COLO829 (cell line): ENCODE measurements around the gene SMYD3.
"Not testable (repeated sequence)": the region's sequence is repeated elsewhere in the genome, so short reads cannot be mapped to it uniquely, and the experiment has no call there.

Experiments used
- DNase-seq: peaks from one replicate; pipeline ENCODE4 v3.0.0; 2012; ENCODE audit warnings: low spot score

Gene SMYD3

DNA sequence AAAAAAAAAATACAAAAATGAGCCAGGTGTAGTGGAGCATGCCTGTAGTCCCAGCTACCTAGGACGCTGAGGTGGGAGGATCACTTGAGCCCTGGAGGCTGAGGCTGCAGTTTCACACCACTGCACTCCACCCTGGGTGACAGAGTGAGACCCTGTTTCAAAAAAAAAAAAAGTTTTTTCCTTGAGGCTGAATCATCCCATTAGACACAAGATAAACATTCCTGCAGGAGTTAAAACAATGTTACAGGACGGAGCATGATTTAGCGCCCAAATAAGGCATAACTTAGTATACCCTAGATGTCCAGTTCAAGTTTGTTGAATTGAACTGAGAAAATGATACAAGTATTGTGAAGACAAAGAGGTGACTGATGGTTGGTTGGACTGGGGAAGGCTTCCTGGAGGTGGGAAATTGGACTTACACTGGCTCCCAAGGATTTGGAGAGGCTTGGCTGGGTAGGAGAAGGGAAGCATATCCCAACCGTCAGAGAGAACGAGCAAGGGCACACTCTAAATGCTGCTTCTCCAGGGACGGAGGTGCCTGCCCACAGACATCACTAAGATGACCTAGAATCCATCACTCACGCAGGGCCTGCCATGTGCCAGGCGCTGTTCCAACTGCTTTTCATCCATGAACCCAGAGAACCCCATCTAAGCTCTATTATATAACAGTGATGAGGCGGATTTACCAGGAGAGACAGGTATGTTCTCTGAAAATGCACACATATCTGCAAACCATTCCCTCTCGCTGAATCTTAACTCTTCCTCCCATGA lies 741.7 kb downstream of the SMYD3 start:
- DNase-seq, result no peak

DNA sequence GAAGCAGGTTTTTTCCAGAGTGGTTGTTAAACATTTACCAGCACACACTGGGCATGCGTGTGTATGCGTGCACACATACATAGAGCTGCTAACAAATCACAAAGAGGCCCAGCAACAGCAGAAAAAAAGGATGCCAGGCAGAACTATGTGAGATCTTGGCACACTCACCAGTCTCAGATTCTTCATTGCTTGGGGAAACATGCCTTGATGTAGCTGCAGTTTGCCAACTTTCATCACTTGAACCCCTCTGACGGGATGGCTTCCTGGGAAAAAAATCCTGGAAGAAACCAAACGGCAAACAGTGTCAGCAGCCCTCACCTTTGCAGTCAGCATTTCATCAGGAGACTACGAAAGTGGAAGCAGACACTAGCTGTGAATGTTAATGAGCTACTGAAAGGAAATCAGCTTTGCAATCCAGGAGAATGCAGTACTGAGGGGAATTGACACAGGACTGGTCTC lies 743.2 kb downstream of the SMYD3 start:
- DNase-seq, result no peak

DNA sequence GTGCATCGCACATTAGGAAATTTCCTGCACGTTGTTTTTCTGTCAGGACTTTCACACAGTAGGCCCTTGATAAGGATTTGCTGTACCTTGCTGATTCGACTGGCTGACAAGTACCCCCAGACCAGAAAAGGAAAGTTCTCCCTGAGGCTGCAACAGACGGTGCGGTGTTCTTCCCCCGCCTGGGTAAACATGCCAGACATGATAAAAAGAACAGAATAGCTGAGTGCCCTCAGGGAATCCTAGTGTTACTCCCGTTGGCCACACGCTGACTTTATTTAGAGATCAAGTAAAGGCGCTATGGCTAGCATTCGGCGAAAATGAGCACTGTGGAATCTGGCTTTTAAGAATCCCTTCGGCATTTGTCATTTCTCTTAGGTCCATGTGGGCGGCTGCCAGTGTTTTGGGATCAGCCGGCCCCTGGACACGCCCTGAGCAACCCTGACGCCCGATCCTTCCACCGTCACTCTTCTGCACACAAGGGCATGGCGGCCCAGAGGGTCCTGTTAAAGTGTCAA lies 744.6 kb downstream of the SMYD3 start:
- no peak for DNase-seq

DNA sequence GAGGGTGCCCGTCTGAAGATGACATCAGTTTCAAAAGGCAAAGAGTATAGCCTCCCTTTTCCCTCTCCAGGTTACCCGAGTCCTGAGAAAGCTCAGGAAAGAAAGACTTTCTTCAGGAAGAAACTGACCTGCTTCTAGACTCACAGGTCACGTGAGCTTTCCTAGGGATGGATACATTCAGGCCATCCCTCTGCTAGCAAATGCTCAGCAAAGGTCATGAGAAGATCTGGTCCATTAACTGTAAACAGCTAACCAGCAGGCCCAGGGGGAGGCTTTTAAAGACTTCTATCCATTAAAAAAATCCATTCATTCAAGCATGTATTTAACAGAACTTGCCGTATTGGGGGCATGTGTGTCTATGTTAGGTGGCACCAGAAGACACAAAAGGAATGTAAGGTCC lies 746.8 kb downstream of the SMYD3 start:
- DNase-seq, result no peak

DNA sequence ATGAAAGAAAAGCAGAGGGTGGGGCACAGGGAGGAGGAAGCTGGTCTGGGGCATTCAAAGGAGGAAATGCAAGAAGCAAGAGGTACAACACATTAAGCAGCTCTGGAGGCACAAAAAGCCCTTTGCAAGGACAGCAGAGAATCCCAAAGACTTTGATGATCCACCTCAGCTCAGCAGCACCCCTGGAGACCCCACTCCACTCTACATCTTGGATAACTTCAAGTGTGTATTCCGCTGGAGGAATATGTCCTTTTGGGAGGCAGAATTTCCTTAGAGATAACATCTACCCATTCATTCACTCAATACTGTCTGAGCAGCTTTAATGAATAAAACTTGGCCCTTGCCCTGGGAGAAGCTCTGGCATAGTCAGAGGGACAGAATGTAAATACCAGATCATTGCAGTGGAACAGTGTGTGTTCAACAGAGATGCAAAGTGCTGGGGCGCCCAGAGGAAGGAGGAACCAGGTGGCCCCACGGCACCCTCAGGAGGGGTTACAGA lies 752.6 kb downstream of the SMYD3 start:
- no peak for DNase-seq

DNA sequence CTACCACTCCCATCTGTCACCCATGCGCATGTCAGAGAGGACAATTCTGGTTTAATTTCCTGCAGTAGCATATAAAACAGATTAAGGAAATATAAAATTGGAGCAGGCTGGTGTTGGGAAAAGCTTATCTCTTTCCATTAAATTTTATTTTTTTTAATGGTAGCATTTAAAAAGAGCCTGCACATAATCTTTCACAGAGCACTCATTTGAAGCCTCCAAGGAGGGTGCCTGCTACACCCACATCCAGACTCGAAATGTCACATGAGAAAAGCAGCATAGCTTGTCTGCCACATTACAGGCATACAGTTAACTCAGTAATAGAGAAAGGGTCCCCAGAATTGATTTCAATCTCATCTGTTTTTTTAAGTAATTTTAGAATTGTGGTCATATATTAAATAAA lies 753.3 kb downstream of the SMYD3 start:
- DNase-seq, result no peak

DNA sequence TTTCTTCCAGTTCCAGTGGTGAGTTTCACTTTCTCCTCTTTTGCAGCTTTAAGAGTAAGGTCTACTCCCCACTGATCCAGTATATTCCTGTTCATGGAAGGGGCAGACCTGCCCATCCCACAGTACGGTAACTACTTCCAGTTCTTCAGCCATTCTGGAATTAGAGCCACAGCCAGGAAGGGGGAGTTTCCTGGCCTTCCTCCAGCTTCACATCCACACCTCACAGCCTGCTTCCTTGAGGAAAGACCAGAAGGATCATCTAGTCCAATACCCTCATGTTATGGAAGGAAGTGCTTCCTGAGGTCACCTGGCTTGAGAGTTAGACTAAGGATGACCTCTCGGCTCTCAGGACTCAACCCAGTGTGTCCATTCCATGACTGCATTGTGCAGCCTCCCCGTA lies 754.5 kb downstream of the SMYD3 start:
- DNase-seq, result no peak

DNA sequence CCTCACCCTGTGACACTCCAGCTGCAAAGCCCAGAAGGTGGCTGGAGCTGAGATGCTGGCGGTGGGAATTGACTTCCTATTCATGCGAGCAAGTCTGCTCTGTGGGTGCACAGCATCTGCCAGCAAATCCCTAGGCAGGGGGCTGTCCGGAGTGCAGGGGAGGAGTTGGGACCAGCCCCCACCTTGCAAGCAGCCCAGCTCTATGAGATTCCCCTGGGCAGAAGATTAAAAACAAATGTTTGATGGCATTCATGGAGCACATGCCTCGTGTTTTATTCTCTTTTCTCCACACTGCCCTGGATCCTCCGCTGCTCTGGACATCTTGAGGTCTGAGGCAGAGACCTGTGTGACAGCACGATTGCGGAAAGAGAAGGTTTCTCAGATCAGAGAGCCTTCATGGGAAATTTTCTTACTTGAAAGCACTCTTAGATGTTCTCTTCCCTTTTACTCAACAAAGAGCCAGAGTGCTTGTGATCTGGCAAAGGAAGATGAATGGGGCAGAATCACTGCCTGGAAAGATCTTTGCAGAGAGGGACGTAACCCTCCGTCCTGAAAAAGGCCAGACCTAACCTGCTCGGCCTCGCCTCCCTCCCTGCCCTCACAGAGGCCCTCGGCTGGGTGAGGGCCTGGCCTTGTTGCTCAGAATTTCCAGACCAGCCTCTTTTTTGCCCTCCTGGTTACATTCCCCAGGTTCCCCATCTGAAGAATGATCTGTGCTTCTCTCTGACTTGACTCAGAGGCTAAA lies 755.2 kb downstream of the SMYD3 start:
- no peak for DNase-seq

DNA sequence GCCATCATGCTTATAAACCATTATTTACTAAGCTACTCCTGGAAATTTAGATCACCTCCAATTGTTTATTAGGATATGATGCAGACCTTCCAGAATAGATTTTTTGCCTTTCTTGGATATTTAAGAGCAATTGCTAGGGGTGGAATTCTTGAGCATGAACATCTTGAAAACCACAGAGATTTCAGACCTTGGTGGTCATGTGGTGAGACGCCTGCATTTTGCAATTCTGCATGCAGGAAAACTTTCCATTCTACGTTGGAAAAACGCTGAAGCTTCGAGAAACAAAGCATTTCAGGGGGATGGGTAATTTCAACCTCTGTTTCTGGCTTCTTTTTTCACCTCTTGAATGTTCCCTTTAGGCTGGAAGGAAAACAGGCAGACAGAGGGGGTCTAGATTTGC lies 756.0 kb downstream of the SMYD3 start:
- no peak for DNase-seq

DNA sequence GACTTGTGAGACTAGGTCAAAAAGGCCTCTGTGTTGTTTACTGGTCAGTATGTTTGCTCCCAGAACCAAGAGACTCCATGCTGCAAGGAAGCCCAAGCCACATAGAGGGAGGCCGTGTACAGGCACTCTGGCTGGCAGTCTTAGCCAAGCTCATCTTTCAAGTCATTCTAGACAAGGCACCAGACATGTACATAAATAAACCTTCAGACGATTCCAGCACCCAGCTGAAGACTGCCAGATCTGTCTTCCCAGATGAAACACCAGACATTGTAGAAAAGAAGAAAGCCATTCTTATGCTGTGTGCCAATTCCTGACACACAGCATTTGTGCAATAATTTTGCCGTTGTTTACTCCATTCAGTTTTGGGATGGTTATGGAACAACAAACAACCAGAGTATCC lies 756.8 kb downstream of the SMYD3 start:
- no peak for DNase-seq

DNA sequence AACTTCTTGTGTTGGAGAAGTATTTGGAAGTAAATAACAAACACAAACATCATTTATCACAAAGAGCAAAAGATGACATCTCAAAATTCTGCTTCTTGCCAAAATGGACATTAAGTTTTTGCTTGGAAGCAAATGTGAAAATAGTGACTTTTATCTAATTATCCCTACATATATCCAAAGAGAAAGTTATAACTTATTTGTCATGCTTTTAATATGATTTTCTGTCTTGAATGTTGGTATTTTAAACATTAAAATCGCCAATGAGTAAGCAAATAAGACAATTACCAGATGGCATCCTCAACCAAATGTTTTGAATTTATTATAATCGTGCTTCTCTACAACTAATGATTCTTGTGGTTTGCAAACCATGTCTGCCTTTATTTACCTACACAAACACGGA lies 758.0 kb downstream of the SMYD3 start:
- DNase-seq, result no peak

DNA sequence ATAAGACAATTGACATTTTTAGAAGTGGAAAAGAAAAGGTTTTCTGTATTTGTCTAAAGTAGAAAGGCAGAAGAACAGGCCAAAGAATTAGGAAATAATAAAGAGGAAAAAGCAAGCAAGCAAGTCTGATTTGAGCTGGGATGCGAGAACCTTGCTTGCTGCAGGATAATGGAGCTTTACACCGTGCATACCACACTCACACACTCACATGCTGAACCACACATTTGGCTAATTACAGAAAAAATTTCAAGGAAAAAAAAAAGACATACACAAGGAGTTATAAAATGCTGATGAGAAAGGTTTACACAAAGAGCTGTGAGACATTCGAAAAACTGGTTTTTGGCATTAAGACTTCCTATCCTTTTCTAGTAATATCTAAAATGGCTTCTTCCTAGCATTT lies 758.4 kb downstream of the SMYD3 start:
- DNase-seq, result no peak

DNA sequence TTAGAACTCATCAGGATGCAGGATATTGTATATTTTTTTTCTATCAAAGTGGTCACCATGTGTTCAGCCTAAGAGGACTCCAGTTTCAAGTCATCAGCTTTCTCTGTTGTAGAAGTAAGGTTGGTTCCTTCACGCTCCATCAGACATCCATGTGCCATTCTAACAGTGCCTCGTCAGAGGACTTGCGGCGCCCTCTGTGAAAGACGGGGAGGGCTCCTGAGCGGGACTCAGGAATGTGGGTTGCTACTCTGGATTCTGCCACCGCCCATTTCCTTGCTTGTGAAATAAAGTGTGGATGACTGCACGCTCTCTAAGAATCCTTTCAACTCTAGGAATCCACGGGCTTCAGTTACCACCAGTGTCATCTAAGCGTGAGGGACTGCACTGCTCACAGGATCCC lies 758.8 kb downstream of the SMYD3 start:
- DNase-seq, result no peak

DNA sequence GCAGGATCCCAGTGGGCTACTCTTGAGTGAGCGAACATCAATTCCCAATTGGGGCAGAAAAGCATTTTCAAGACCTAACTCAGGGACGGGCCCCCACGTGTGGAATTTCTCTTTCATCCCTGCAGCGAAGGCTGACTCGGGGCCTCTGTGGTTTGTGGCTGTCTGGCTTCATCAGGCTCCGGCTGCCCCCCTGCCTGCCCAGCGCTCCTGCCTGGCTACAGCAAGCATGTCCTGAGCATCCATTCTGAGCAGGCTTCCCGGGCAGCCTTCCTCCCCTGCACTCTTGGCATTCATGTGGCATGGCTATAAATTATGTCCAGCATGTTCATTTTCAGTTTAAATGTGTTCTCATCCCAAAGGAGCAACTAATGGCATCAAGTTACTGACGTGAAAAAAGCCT lies 764.2 kb downstream of the SMYD3 start:
- no peak for DNase-seq

DNA sequence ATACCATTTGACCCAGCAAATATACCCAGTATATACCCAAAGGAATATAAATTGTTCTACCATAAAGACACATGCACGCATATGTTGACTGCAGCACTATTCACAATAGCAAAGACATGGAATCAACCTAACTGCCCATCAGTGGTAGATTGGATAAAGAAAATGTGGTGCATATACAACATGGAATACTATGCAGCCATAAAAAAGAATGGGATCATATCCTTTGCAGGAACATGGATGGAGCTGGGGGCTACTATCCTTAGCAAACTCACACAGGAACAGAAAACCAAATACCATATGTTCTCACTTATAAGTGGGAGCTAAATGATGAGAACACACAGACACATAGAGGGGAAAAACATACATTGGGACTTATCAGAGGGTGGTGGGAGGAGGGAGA lies 766.7 kb downstream of the SMYD3 start:
- DNase-seq, result not testable (repeated sequence)

DNA sequence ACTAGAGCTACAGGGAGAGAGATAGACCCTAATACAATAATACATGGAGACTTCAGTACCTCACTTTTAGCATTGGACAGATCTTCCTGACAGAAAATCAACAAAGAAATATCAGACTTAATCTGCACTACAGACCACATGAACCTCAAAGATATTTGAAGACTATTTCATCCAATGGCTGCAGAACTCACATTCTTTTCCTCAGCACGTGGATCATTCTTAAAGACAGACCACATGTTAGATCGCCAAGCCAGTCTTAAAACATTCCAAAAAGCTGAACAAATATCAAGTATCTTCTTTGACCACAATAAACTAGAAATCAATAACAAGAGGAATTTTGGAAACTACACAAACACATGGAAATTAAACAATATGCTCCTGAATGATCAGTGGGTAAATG lies 776.3 kb downstream of the SMYD3 start:
- no peak for DNase-seq

DNA sequence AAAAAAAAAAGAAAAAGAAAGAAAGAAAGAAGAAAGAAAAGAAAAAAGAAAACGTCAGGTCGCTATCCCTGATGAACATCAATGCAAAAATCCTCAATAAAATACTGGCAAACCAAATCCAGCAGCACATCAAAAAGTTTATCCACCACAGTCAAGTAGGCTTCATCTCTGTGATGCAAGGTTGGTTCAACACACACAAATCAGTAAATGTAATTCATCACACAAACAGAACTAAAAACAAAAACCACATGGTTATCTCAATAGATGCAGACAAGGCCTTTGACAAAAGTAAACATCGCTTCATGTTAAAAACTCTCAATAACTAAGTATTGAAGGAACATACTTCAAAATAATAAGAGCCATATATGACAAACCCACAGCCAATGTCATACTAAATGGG lies 779.0 kb downstream of the SMYD3 start:
- DNase-seq, result not testable (repeated sequence)

DNA sequence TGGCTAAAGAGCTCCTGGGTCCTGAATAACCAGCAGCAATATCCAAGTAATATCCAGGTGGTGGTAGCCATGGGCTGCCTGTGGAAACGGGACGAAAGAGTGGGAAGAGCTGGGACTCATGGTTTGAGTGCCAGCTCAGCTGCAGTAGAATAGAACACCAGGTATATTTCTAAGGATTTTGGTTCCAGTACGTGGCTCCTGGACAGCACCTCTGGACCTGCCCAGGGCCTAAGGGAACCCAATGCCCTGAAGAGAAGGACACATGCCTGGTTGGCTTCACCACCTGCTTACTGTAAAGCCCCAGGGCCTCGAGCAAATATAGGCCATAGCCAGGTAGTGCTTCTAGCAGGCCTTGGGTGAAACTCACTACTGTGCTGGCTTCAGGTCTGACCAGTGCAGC lies 785.6 kb downstream of the SMYD3 start:
- no peak for DNase-seq

DNA sequence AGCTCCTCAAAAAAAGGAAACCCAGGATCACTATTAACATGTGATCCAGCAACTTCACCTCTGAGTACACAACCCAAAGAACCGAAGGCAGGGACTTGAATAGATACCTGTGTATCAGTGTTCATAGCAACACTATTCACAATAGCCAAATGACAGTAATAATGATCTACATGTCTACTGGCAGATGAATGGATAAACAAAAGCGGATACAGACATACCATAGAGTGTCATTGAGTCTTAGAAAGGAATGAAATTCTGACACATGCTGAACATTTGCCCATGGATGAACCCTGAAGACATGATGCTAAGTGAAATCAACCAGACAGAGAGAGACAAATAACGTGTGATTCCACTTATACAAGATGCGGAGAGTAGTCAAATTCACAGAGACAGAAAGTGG lies 788.1 kb downstream of the SMYD3 start:
- no peak for DNase-seq

DNA sequence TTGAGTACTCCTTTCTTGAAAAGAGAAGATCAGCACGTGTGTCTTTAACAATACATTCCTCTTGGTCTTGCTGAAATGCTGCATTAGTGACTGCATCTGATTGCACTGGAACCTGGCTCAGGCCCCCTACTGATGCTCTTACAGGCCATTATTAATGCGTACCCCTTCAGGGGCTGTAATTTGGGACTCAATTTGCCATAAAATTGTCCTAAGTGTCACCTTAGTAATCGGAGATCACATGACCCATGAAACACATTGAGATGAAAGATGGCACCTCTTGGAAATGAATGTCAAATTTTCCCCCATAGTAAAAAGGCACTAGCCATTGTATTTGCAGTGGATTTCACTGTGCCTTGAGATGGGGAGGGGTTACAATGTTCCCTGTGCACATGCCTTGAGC lies 789.0 kb downstream of the SMYD3 start:
- DNase-seq, result no peak

DNA sequence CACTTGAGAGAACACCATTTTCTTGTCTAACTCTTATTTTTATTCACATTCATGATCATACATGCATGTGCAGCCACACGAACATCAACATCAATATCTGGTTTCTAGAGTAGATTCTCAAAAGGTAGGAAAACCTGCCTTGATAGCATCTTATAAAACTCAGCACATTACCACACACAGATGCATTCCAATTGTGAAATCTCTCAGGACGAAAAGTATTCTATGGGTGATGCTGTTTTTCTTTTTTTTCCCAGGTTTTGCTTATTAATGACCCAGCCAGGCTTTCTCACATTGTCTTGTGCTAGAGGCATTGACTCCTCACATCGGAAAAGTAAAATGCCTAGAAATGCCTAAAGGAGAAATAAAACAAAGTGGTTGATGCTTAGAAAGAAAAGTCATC lies 789.5 kb downstream of the SMYD3 start:
- no peak for DNase-seq

DNA sequence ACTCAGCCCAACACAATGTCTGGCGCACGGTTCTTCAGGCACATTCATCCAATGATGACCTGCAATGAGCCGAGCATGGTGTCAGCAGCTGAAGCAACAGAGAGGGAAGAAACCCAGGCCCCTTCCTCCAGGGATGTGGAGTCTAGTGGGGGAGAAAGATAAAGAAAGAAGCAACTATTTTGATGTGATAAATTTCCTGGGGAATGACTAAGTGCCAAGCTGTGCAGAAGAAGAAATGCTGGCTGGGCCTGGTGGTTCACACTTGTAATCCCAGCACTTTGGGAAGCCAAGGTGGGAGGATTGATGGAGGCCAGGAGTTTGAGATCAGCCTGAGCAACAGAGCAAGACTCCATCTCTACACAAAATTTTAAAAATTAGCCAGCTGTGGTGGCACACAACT lies 790.5 kb downstream of the SMYD3 start:
- DNase-seq, result no peak

DNA sequence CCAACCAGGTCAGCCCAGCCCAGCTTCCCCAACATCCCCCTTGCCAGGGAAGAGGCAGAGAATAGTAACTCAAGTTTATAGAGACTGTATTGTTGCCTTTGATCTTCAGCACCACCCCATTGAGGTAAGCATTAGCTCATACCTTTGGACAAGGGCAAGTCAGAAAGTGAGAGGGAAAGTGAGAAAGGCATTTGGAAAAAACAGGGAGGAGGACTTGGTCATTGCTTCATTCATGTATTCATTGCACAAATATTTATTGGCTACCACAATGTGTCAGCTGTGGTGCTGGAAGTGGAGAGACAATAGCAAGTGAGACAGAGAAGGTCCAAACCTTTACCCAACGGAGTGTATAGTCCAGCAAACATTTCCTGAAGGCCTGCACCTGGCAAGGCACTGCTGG lies 791.1 kb downstream of the SMYD3 start:
- DNase-seq, result no peak
